HepG2 (cell line): ENCODE results near the gene NXT1.

ENCODE experiments used
- CBX1 ChIP-seq: IDR thresholded peaks from one replicate; pipeline ENCODE4 v1.6.1; 2016; ENCODE audit warnings: antibody characterized with exemption, low read depth
- DNMT1 ChIP-seq: sonication (generic); formaldehyde crosslinking; IDR thresholded peaks from 2 replicates; pipeline ENCODE4 v1.5.1; 2020; ENCODE audit warnings: mild to moderate bottlenecking, missing genetic modification reagents
- IRF2 ChIP-seq: IDR thresholded peaks from 2 replicates; pipeline ENCODE4 v1.6.1; 2018; ENCODE audit warnings: missing genetic modification reagents, missing compliant biosample characterization
- POLR2A ChIP-seq, 2 experiments: IDR thresholded peaks; 2 replicates each; pipeline ENCODE4 v1.6.1; 2011; ENCODE audit warnings: low read depth in 2 of 2, low read length in 2 of 2, mild to moderate bottlenecking in 1 of 2, moderate library complexity in 1 of 2; ENCODE audit not compliant: insufficient read depth in 1 of 2
- POLR2AphosphoS5 ChIP-seq: IDR thresholded peaks from 2 replicates; pipeline ENCODE4 v1.6.1; 2012; ENCODE audit warnings: low read depth, low read length
- ZNF589 ChIP-seq: sonication (generic); formaldehyde crosslinking; conservative IDR thresholded peaks from 2 replicates; pipeline ENCODE4 v1.8.0; 2022; ENCODE audit warnings: mild to moderate bottlenecking, moderate library complexity, missing genetic modification reagents
- TF ChIP-seq, protein P1 (sequence below): sonication (generic); formaldehyde crosslinking; IDR thresholded peaks from 2 replicates; pipeline ENCODE4 v1.4.0; 2020; ENCODE audit warnings: missing genetic modification reagents
- TF ChIP-seq, protein P2 (sequence below): sonication (generic); formaldehyde crosslinking; IDR thresholded peaks from 2 replicates; pipeline ENCODE4 v1.5.0; 2020; ENCODE audit warnings: mild to moderate bottlenecking, missing genetic modification reagents, moderate library complexity
- TF ChIP-seq, protein P3 (sequence below): sonication (generic); formaldehyde crosslinking; conservative IDR thresholded peaks from 2 replicates; pipeline ENCODE4 v1.5.0; 2020; ENCODE audit warnings: missing genetic modification reagents

DNA sequence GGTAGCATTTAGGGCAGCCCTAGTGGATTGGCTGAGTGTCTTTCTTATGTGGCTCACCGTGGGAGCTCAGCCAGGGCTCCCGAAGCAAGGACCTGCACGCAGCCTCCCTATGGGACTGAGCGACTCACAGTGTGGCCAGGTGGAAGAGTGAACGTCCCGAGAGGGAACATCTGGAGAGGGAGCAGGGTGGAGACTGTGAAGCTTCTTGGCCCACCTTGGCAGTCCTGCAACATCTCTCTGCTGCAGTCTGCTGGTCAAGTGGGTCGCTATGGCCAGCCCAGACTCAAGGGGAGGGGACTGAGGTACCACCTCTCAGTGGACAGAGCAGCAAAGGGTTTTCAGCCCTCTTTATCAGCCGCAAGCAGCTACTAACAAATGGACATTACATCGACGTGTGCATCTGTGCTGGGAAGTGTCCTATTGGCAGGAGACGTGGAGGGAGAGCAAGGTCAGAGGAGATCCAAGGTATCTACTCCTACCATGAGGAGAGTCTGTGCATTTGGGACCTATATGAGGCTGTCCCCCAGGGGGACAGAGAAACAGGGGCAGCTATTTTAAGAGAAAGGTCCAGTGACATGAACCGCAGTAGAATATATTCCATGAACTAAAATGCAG is 49.0 kb upstream of the NXT1 start:
- TF ChIP-seq, protein P1, sequence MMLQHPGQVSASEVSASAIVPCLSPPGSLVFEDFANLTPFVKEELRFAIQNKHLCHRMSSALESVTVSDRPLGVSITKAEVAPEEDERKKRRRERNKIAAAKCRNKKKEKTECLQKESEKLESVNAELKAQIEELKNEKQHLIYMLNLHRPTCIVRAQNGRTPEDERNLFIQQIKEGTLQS (CRISPR knock-in tag) = no peak
- TF ChIP-seq POLR2AphosphoS5 (no peak), ZNF589 (CRISPR knock-in tag) (no peak), POLR2A (IDR thresholded peaks at IDR 0.05; ENCODE audit: insufficient read depth in 1 of 2, low read depth in 2 of 2, low read length in 2 of 2) (no peak), DNMT1 (CRISPR knock-in tag) (no peak), CBX1 (no peak), IRF2 (CRISPR knock-in tag) (no peak)
- TF ChIP-seq, protein P2, sequence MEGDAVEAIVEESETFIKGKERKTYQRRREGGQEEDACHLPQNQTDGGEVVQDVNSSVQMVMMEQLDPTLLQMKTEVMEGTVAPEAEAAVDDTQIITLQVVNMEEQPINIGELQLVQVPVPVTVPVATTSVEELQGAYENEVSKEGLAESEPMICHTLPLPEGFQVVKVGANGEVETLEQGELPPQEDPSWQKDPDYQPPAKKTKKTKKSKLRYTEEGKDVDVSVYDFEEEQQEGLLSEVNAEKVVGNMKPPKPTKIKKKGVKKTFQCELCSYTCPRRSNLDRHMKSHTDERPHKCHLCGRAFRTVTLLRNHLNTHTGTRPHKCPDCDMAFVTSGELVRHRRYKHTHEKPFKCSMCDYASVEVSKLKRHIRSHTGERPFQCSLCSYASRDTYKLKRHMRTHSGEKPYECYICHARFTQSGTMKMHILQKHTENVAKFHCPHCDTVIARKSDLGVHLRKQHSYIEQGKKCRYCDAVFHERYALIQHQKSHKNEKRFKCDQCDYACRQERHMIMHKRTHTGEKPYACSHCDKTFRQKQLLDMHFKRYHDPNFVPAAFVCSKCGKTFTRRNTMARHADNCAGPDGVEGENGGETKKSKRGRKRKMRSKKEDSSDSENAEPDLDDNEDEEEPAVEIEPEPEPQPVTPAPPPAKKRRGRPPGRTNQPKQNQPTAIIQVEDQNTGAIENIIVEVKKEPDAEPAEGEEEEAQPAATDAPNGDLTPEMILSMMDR = no peak
- TF ChIP-seq, protein P3, sequence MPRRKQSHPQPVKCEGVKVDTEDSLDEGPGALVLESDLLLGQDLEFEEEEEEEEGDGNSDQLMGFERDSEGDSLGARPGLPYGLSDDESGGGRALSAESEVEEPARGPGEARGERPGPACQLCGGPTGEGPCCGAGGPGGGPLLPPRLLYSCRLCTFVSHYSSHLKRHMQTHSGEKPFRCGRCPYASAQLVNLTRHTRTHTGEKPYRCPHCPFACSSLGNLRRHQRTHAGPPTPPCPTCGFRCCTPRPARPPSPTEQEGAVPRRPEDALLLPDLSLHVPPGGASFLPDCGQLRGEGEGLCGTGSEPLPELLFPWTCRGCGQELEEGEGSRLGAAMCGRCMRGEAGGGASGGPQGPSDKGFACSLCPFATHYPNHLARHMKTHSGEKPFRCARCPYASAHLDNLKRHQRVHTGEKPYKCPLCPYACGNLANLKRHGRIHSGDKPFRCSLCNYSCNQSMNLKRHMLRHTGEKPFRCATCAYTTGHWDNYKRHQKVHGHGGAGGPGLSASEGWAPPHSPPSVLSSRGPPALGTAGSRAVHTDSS (CRISPR knock-in tag) = no peak
